SIG-M5 (cell line): ENCODE measurements around the gene RARG.
"Not testable (repeated sequence)": the region's sequence is repeated elsewhere in the genome, so short reads cannot be mapped to it uniquely, and the experiment has no call there.

Source experiments
- DNase-seq: peaks from one replicate; lab custom pipeline; 2025; lab: John Stamatoyannopoulos, UW

The RARG gene

DNA sequence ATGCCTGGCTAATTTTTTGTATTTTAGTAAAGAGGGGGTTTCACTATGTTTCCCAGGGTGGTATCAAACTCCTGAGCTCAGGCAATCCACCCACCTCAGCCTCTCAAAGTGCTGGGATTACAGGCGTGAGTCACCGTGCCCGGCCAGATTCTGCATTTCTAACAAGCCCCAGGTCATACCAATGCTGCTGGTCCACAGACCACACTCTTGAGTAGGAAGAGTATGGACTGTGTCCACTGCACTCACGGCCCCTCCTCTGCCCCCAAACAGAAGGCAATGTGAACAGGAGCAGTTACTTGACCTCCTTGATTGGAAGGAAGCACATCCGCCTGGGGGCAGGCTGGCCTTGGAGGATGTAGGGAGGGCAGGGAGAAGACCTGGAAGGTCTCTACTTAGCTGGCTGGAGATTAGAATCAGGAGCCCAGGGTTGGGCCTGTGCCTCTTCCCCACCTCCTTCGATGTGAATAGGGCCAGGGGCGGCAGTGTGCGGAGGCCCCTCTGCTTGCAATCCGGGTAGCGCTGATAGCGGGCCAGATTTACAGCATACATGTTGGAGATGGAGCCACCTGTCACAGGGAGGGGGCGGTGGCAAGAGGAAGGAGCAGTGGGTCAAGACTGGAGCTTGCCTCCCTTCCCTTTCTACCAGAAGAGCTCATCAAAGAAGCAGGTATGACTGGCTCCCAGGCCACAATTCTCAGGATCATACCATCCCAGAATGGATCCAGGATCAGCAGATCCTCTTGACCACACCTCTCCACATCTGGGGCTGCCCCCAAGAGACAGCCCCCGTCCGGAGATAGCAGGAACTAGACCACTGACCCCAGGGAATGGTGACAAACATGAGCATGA is 60.9 kb downstream of the RARG start:
- no peak for DNase-seq

DNA sequence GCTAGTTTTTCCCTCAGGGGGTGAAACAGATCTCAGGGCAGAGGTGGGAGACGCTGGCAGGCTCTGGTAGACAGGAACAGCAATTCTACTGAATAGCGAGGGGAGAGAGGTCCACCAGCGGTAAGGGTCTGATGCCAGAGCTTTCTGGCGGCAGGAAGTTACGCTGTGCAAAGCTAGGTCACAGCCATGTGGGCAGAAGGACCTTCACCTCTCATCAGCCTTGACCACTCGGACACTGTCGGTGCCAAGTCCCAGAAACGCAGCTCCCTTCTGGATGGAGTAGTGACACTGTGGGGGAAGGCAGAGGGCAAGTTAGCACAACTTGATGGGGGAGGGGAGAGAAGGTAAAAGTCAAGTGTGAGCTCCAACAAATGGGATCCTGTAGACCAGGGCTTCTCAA is 61.8 kb downstream of the RARG start:
- DNase-seq = no peak

DNA sequence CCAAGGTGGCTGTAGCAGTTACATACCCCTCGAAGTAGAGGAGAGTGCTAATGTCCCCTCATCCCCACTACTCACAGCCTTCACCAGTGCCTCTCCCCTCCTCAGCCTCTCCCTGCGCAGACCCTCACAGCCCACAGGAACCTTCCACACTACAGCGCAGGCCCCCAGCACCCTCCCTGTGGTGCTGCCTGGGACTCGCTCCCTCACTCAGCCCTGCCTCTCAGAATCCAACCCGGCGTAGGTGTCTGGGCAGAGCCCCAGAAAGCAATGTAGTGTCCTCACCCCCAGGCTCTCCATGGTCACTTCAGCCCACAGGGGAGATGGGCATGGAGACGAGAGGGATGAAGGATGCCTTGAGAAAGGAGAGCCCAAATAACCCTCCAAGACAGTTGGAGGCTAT is 62.4 kb downstream of the RARG start:
- no peak for DNase-seq

DNA sequence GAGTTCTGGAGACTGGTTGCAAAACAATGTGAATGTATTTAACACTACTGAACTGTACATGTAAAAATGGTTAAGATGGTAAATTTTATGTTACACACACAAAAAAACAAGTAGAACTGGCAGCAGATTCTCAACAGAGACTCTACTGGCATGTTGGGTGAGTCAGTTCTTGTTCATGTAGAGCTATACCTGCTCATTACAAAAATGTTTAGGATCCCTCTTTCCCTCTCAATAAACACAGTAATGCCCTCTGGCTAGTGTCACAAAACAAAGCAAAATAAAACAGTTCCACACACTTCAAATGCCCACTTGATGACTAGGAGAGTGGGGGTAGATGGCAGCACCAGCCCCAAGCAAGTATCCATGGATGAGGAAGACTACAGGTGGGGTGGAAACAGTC is 65.2 kb downstream of the RARG start:
- no peak for DNase-seq

DNA sequence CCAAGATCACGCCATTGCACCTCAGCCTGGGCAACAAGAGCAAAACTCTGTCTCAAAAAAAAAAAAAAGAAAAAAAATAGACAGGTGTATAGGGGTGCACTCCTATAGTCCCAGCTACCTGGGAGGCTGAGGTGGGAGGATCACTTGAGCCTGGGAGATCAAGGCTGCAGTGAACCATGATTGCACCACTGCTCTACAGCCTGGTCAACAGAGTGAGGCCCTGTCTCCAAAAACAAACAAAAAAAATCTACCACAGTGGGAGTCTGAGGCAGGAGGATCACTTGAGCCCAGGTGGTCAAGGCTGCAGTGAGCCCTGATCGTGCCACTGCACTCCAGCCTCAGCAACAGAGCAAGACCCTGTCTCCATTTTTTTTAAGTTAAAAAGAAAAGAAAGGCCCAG is 69.0 kb downstream of the RARG start:
- not testable (repeated sequence) for DNase-seq

DNA sequence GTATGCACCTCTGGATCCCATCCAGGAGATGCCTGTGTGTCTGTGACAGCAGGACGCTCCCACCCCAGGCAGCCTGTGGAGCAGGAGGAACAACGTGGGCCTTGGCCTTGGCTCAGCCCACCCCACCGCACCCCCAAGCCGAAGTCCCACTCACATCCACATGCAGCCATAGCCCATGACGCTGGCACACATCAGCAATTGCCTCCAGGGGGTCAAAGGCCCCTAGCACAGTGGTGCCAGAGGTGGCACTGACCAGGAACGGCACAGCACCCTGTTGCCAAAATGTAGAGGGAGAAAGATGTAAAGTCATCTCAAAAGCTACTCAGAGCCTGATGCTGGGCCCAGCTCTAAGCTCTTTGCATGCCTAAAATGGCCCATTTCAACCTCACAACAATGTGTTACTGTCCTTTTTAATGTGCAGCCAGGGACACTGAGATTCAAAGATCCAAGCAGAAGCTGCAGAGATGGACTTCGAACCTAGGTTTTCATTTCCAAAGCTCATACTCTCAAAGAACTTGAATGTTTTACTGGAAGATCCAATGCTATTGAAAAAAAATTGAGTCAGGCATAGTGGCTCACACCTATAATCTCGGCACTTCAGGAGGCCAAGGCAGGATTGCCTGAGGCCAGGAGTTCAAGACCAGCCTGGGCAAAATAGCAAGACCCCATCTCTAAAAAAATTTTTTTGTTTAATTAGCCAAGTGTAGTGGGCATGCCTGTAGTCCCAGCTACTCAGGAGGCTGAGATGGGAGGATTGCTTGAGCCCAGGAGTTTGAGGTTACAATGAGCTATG is 70.7 kb downstream of the RARG start:
- DNase-seq = no peak

DNA sequence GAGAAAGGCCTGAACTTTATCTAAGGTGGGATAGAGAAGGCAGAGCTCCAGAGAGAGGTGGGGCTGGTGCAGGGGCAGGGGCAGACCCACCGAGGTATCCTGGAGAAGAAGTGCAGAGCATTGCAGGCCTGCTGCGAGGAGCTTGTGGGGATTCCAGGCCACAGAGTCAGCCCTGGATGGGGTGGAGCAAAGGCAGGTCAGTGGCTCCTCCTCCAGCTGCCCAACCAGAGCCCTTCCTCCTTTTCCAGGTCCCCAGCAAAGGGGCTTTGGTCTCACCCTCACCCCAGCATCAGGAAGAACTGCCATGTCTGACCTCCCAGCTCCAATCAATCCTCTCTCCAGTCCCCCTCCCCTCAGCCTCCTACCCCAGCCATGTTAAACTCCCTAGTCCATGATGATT is 71.3 kb downstream of the RARG start:
- no peak for DNase-seq
